IMR-90 (cell line): ENCODE data around the gene KLHL29. TPM values are rescaled to one million over a fixed set of nuclear protein-coding genes. Genes with fewer than 3 reads are reported as not detected.
A peak's percentile ranks its signal among the peaks of the same experiment; 100 is the strongest.

Experiments
- ATAC-seq: fragments of 200-7000 bp; cut with Tn5 transposase; 2 replicates; pipeline ENCODE4 v1.9.1; 2020; ENCODE audit warnings: low read depth, mild to moderate bottlenecking, moderate library complexity
- Bru-seq: library from RNA; stranded (reverse); fragments of 400-500 nt; gene quantifications from one replicate; lab custom pipeline; 2021; lab: Mats Ljungman, UMichigan
- BruChase-seq, 2 experiments: library from RNA; stranded (reverse); fragments of 400-500 nt; gene quantifications; one replicate each; lab custom pipeline; 2021; lab: Mats Ljungman, UMichigan
- BruUV-seq: library from RNA; stranded (reverse); fragments of 400-500 nt; replicated peaks from 2 replicates; lab custom pipeline; 2021; lab: Mats Ljungman, UMichigan
- CTCF ChIA-PET: fragments of 300-600 bp; formaldehyde crosslinking; extraction: SDS; loops from one replicate; lab custom pipeline; 2021; ENCODE audit warnings: antibody characterized with exemption; lab: Yijun Ruan, JAX
- POLR2A ChIA-PET: fragments of 300-600 bp; sonication (Branson Sonifier 250); formaldehyde crosslinking; loops from one replicate; lab custom pipeline; 2022; ENCODE audit warnings: antibody characterized with exemption; ENCODE audit not compliant: unreplicated experiment; lab: Charles Lee
- DNase-seq: peaks from one replicate; pipeline ENCODE4 v3.0.0; 2013
- H2AFZ ChIP-seq: replicated peaks from 2 replicates; pipeline ENCODE3; 2013; ENCODE audit warnings: low read length, mild to moderate bottlenecking; ENCODE audit not compliant: poor library complexity
- H2AK5ac ChIP-seq: 2 replicates; pipeline ENCODE4 v1.6.1; 2013; ENCODE audit warnings: low read depth, low read length, inconsistent platforms
- H2AK9ac ChIP-seq: replicated peaks from 2 replicates; pipeline ENCODE3; 2013; ENCODE audit warnings: mild to moderate bottlenecking, low read depth, low read length, moderate library complexity; ENCODE audit not compliant: poor library complexity
- H2BK120ac ChIP-seq: 2 replicates; pipeline ENCODE4 v1.6.1; 2013; ENCODE audit warnings: low read depth, low read length, inconsistent platforms
- H2BK15ac ChIP-seq: 3 replicates; pipeline ENCODE4 v1.6.1; 2013; ENCODE audit warnings: low read depth, low read length, inconsistent platforms
- H2BK20ac ChIP-seq: 2 replicates; pipeline ENCODE4 v1.6.1; 2013; ENCODE audit warnings: low read depth, mild to moderate bottlenecking, inconsistent platforms, low read length, moderate library complexity
- H2BK5ac ChIP-seq: 2 replicates; pipeline ENCODE4 v1.6.1; 2013; ENCODE audit warnings: mild to moderate bottlenecking, low read depth, low read length, inconsistent platforms; ENCODE audit not compliant: poor library complexity, severe bottlenecking
- H3K14ac ChIP-seq: replicated peaks from 2 replicates; pipeline ENCODE4 v1.6.1; 2013; ENCODE audit warnings: low read depth, low read length, inconsistent platforms
- H3K18ac ChIP-seq: 2 replicates; pipeline ENCODE4 v1.6.1; 2013; ENCODE audit warnings: low read depth, low read length, control low read depth
- H3K23ac ChIP-seq: 2 replicates; pipeline ENCODE4 v1.6.1; 2013; ENCODE audit warnings: low read depth, low read length, inconsistent platforms
- H3K27ac ChIP-seq: 2 replicates; pipeline ENCODE4 v1.5.1; 2013; ENCODE audit warnings: mild to moderate bottlenecking, control low read depth, low read length; ENCODE audit not compliant: insufficient read depth
- H3K27me3 ChIP-seq: 2 replicates; pipeline ENCODE4 v1.6.1; 2013; ENCODE audit warnings: low read length; ENCODE audit not compliant: control insufficient read depth, insufficient read depth
- H3K36me3 ChIP-seq: 2 replicates; pipeline ENCODE4 v1.6.1; 2013; ENCODE audit warnings: low read length, mixed read lengths; ENCODE audit not compliant: control insufficient read depth, insufficient read depth
- H3K4ac ChIP-seq: 2 replicates; pipeline ENCODE4 v1.6.1; 2013; ENCODE audit warnings: low read depth, low read length, inconsistent platforms
- H3K4me1 ChIP-seq: 2 replicates; pipeline ENCODE4 v1.6.1; 2013; ENCODE audit warnings: low read length, mixed read lengths; ENCODE audit not compliant: control insufficient read depth, insufficient read depth
- H3K4me2 ChIP-seq: 2 replicates; pipeline ENCODE4 v1.6.1; 2013; ENCODE audit warnings: low read depth, mild to moderate bottlenecking, control low read depth, low read length, moderate library complexity
- H3K4me3 ChIP-seq: 2 replicates; pipeline ENCODE4 v1.5.1; 2013; ENCODE audit warnings: low read depth, mild to moderate bottlenecking, control low read depth, low read length, moderate library complexity; ENCODE audit not compliant: insufficient read depth
- H3K56ac ChIP-seq: 2 replicates; pipeline ENCODE4 v1.6.1; 2013; ENCODE audit warnings: low read length, inconsistent platforms; ENCODE audit not compliant: insufficient read depth; ENCODE audit errors: extremely low read depth
- H3K79me1 ChIP-seq, 2 experiments: 2 replicates each; pipeline ENCODE4 v1.6.1; 2013; ENCODE audit warnings: low read length in 2 of 2, inconsistent platforms in 1 of 2, low read depth in 1 of 2
- H3K9ac ChIP-seq: 2 replicates; pipeline ENCODE4 v1.6.1; 2013; ENCODE audit warnings: low read depth, low read length, control low read depth
- H3K9me1 ChIP-seq: 2 replicates; pipeline ENCODE4 v1.6.1; 2013; ENCODE audit warnings: low read length, inconsistent platforms; ENCODE audit not compliant: insufficient read depth
- H3K9me3 ChIP-seq: 2 replicates; pipeline ENCODE4 v1.6.1; 2013; ENCODE audit warnings: low read length; ENCODE audit not compliant: control insufficient read depth, insufficient read depth
- H4K20me1 ChIP-seq: 2 replicates; pipeline ENCODE4 v1.6.1; 2013; ENCODE audit warnings: low read length, inconsistent platforms; ENCODE audit not compliant: insufficient read depth
- H4K5ac ChIP-seq: 2 replicates; pipeline ENCODE4 v1.6.1; 2013; ENCODE audit warnings: mild to moderate bottlenecking, low read depth, low read length, control low read depth
- H4K8ac ChIP-seq, 2 experiments: 2 replicates each; pipeline ENCODE4 v1.6.1; 2013; ENCODE audit warnings: low read depth in 2 of 2, low read length in 2 of 2, control low read depth in 1 of 2, inconsistent platforms in 1 of 2
- H4K91ac ChIP-seq: 2 replicates; pipeline ENCODE4 v1.6.1; 2013; ENCODE audit warnings: low read depth, low read length, inconsistent platforms; ENCODE audit not compliant: insufficient read depth
- BHLHE40 ChIP-seq: fragments of 150-350 bp; IDR thresholded peaks from 2 replicates; pipeline ENCODE4 v1.6.1; 2016; ENCODE audit warnings: mild to moderate bottlenecking, low read depth, low read length
- CEBPB ChIP-seq: IDR thresholded peaks from 2 replicates; pipeline ENCODE4 v1.6.1; 2012; ENCODE audit warnings: low read depth, low read length, improper control_type of control experiment
- CHD1 ChIP-seq: IDR thresholded peaks from 2 replicates; pipeline ENCODE4 v1.6.1; 2012; ENCODE audit warnings: low read depth, low read length, improper control_type of control experiment
- CTCF ChIP-seq: conservative IDR thresholded peaks from 2 replicates; pipeline ENCODE4 v1.5.1; 2012; ENCODE audit warnings: mild to moderate bottlenecking, low read depth, low read length, improper control_type of control experiment
- FOS ChIP-seq: fragments of 150-350 bp; IDR thresholded peaks from 2 replicates; pipeline ENCODE4 v1.6.1; 2016; ENCODE audit warnings: low read depth, low read length
- MXI1 ChIP-seq: IDR thresholded peaks from 2 replicates; pipeline ENCODE4 v1.6.1; 2012; ENCODE audit warnings: low read depth, mild to moderate bottlenecking, low read length, moderate library complexity, borderline replicate concordance
- NFE2L2 ChIP-seq: fragments of 150-350 bp; IDR thresholded peaks from 2 replicates; pipeline ENCODE4 v1.6.1; 2016; ENCODE audit warnings: low read depth, mild to moderate bottlenecking, low read length
- POLR2A ChIP-seq: IDR thresholded peaks from 2 replicates; pipeline ENCODE4 v1.6.1; 2012; ENCODE audit warnings: mild to moderate bottlenecking, low read depth, low read length
- RAD21 ChIP-seq: IDR thresholded peaks from 2 replicates; pipeline ENCODE4 v1.6.1; 2012; ENCODE audit warnings: low read length, improper control_type of control experiment
- RFX5 ChIP-seq: IDR thresholded peaks from 2 replicates; pipeline ENCODE4 v1.8.0; 2012; ENCODE audit warnings: low read depth, mild to moderate bottlenecking, low read length, moderate library complexity
- SMC3 ChIP-seq: fragments of 150-350 bp; IDR thresholded peaks from 2 replicates; pipeline ENCODE4 v1.6.1; 2016; ENCODE audit warnings: low read depth, mild to moderate bottlenecking, antibody characterized with exemption, low read length, moderate library complexity
- WGBS, 2 experiments: methylation state at CpG; one replicate each; pipeline versions ENCODE4 v1.1.5 to v1.1.7; 2013; ENCODE audit warnings: missing lambda C conversion rate in 2 of 2; ENCODE audit not compliant: insufficient read length in 1 of 2; ENCODE audit errors: extremely low coverage in 2 of 2; 5-methylcytosine and 5-hydroxymethylcytosine counted together
- dilution Hi-C: fragments of 300-500 bp; cut with HindIII; formaldehyde crosslinking; loops from one replicate; pipeline ENCODE4 v1.14.3; 2018; ENCODE audit warnings: low sequenced_read_pairs; ENCODE audit not compliant: unreplicated experiment
- in situ Hi-C: fragments of 300-500 bp; cut with MboI; formaldehyde crosslinking; loops from 3 replicates; pipeline ENCODE4 v1.14.3; 2019; ENCODE audit warnings: low sequenced_read_pairs, inconsistent platforms, mixed read lengths
- intact Hi-C: fragments of 100-400 bp; cut with micrococcal nuclease; formaldehyde crosslinking; loops from 2 replicates; pipeline ENCODE4 v1.10.0; 2022
- long read RNA-seq: library from polyadenylated mRNA; unstranded; transcript quantifications from one replicate; pipeline ENCODE4 v2.0.0, GENCODE V29; 2021; ENCODE audit not compliant: unreplicated experiment
- polyA plus RNA-seq, 3 experiments: library from polyadenylated mRNA; depleted of rRNA; stranded (reverse); fragments of >200 nt; gene quantifications; 2 replicates each; pipeline ENCODE4 v1.2.3, GENCODE V29; 2012; ENCODE audit warnings: low replicate concordance in 1 of 3
- total RNA-seq: library from RNA; depleted of rRNA; stranded (reverse); fragments of >200 nt; gene quantifications from 2 replicates; pipeline ENCODE4 v1.2.3, GENCODE V29; 2012; rRNA removed
- TF ChIP-seq, protein P1 (sequence below): fragments of 150-350 bp; IDR thresholded peaks from 2 replicates; pipeline ENCODE4 v1.6.1; 2016; ENCODE audit warnings: low read depth, mild to moderate bottlenecking, low read length, moderate library complexity, borderline replicate concordance

Gene KLHL29
- total RNA-seq (2.0 and 2.5 TPM in 2 replicates), polyA plus RNA-seq (2012; rRNA removed) (7.9 and 8.0 TPM in 2 replicates), Bru-seq, nascent RNA (percentile 86 among the genes with signal in this experiment), BruChase-seq, experiment 1, labeled RNA remaining after a 6-hour chase (percentile 79 among the genes with signal in this experiment), BruChase-seq, experiment 2, labeled RNA remaining after a 2-hour chase (percentile 88 among the genes with signal in this experiment)
- polyA plus RNA-seq (2012; cell fraction: cytosol; rRNA removed) = 3.8 and 7.2 TPM in 2 replicates
- 41.4 and 50.7 TPM in 2 replicates for polyA plus RNA-seq (2012; cell fraction: nucleus; rRNA removed; ENCODE audit: low replicate concordance)
- long read RNA-seq, full-length matches to known transcripts = 5 of 38 reads
- long read RNA-seq, partial matches to known transcripts = 22 of 38 reads
- long read RNA-seq, other reads (novel, unspliced or antisense) = 11 of 38 reads

DNA sequence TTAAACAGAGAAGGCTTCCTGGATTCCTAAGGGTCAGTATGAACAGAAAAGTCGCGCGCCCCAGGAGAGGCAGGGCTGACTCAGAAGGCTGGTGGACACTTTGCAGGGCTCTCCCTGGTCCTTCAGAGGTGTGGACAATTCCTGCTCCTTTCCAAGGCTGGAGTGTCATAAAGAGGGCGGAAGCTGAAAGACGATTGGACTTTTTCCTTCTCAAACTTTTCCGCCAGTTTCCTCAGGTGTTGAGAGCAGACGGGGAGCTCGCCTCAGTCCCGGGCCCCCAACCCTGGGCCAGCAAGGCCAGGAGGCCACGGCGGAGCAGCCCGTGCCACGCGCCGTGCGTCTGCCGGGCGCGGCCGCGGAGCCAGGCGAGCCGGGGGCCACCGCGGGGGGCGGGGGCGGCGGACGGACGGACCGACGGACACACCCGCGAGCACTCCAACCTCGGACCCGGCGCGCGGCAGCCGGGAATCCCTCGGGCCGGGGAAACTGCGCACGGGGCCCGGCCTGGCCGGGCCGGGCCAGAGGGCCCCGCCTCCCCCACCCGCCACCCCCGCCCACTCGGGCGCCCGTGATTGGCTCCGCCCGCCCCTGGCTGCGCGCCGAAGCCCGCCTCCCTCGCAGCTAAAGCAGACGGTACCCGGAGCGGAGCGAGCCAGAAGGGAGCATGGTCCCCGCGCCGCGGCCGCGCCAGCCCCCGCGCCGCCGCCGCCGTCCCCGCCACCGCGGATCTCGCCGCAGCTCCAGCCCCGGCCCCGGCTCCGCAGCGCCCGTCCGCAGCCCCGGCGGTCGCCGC, at the start of gene KLHL29:
Gene KLHL29 (plus strand): TSS at position 629 of the 793 bp plus-strand sequence. CDS start 177,018 bp downstream, outside the sequence.
- no TSS peak for BruUV-seq
- in situ Hi-C loops = loop anchor here (25.0 kb wide), 1 partner anchor 378 kb away; no protein-coding TSS in a partner anchor
- TF ChIP-seq FOS = no peak
- TF ChIP-seq NFE2L2 = no peak
- TF ChIP-seq POLR2A = peak; percentile 85
- peak; percentile 23; the same call in 1 of the 2 replicates for TF ChIP-seq BHLHE40
- no peak for TF ChIP-seq CHD1
- no peak for TF ChIP-seq CEBPB
- TF ChIP-seq RFX5 = no peak
- no peak for TF ChIP-seq SMC3
- TF ChIP-seq CTCF = no peak
- TF ChIP-seq, protein P1, sequence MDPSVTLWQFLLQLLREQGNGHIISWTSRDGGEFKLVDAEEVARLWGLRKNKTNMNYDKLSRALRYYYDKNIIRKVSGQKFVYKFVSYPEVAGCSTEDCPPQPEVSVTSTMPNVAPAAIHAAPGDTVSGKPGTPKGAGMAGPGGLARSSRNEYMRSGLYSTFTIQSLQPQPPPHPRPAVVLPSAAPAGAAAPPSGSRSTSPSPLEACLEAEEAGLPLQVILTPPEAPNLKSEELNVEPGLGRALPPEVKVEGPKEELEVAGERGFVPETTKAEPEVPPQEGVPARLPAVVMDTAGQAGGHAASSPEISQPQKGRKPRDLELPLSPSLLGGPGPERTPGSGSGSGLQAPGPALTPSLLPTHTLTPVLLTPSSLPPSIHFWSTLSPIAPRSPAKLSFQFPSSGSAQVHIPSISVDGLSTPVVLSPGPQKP = no peak
- no peak for TF ChIP-seq RAD21
- TF ChIP-seq MXI1 = peak; percentile 58; the same call in 1 of the 2 replicates

More for the DNA sequence above, at the start of gene KLHL29:
- Histone ChIP-seq H3K9me1 (no peaks in the 10 kb centered on the region), H3K4me3 (peak within 1 kb of the TSS; percentile 88), H3K27ac (peak within 1 kb of the TSS; percentile 64), H3K23ac (no peak within 1 kb of the TSS; the same call in 1 of the 2 replicates), H3K4me2 (peak within 1 kb of the TSS; percentile 98), H2AK9ac (peak within 1 kb of the TSS; percentile 38), H2BK15ac (peak within 1 kb of the TSS; percentile 55; the same call in 1 of the 3 replicates), H2BK120ac (no peak within 1 kb of the TSS), H3K18ac (peak within 1 kb of the TSS; percentile 16; the same call in 1 of the 2 replicates), H4K5ac (0 out of 2 replicates have a peak within 1 kb of the TSS, but pooled peaks have one; percentile 56), H3K27me3 (no peaks in the 10 kb centered on the region), H2BK20ac (no peak within 1 kb of the TSS), H2AFZ (peak within 1 kb of the TSS; percentile 91), H4K8ac (peak within 1 kb of the TSS; percentile 61 to 72; a peak in 2 of 4 replicates), H3K9ac (peak within 1 kb of the TSS; percentile 87), H3K14ac (0 out of 2 replicates have a peak within 1 kb of the TSS, but pooled peaks have one; percentile 29), H3K9me3 (no peaks in the 10 kb centered on the region), H2BK5ac (peak within 1 kb of the TSS; percentile 37), H3K4ac (0 out of 2 replicates have a peak within 1 kb of the TSS, but pooled peaks have one; percentile 13), H3K4me1 (peaks cover 2% of the 10 kb centered on the region), H4K91ac (peak within 1 kb of the TSS; percentile 18; the same call in 1 of the 2 replicates), H3K79me1 (peaks cover 10 to 16% of the 10 kb centered on the region in 2 experiments; a peak in 3 of 4 replicates), H3K36me3 (no peaks in the 10 kb centered on the region), H3K56ac (no peak within 1 kb of the TSS), H2AK5ac (no peak within 1 kb of the TSS; the same call in 1 of the 2 replicates), H4K20me1 (peaks cover 12% of the 10 kb centered on the region; the same call in 1 of the 2 replicates)
- WGBS, 2 experiments = 6% methylated on average over 20 of the region's 91 CpGs; no CpG with 5 or more reads in 1 of the 2 experiments
- POLR2A ChIA-PET = no interaction called here
- intact Hi-C loops (loop anchor here (2.0 to 5.0 kb wide), 4 partner anchors 46 to 378 kb away; no protein-coding TSS in a partner anchor), dilution Hi-C loops (no loop called here)
- CTCF ChIA-PET = no interaction called here
- peak; percentile 78 for ATAC-seq
- peak; percentile 71 for DNase-seq
